Measurements from ENCODE around the gene DQX1.

DQX1 gene

DNA sequence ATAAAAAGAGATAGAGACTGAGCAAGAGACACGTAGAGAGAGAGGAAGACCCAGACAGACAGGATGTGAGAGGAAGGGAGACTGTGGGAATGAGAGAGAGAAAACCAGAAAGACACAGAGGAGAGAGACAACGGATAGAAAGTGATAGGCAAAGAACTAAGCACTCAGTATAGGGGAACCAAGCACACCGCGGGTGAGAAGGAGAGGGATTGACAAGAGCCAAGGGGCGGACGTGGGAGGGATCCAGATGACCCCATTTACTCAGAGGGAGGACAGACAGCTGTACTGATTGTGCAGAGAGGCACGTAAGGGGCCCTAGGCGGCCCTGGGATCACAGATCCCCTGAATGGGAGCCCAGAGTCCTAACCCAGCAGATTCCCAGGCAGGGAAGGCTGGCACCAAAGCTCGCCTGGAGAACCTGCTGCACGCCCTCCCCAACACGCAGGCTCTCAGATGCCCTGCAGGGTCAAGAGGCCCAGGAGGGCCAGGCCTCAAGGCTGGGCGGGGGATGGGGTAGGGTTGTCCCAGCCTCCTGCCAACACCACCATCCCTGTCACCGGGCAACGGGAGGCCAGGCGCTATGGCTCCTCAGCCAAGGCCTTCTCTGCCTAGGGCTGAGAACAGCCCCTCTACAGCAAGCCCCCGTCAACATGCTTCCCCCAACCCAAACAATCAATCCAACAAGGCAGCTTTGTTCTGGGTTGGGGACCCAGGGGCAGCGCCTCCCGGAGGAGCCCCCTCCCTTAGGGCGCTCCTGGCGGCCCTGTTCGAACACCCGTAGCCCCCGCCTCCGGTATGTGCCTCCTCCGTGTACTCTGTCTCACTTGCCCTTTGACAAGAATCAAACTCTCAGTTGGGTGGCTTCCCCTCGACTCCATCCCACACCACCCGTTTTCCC, 27.1 kb upstream of the DQX1 start:
- TF ChIP-seq, protein P1, sequence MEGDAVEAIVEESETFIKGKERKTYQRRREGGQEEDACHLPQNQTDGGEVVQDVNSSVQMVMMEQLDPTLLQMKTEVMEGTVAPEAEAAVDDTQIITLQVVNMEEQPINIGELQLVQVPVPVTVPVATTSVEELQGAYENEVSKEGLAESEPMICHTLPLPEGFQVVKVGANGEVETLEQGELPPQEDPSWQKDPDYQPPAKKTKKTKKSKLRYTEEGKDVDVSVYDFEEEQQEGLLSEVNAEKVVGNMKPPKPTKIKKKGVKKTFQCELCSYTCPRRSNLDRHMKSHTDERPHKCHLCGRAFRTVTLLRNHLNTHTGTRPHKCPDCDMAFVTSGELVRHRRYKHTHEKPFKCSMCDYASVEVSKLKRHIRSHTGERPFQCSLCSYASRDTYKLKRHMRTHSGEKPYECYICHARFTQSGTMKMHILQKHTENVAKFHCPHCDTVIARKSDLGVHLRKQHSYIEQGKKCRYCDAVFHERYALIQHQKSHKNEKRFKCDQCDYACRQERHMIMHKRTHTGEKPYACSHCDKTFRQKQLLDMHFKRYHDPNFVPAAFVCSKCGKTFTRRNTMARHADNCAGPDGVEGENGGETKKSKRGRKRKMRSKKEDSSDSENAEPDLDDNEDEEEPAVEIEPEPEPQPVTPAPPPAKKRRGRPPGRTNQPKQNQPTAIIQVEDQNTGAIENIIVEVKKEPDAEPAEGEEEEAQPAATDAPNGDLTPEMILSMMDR (conservative IDR thresholded peaks at IDR 0.05) = no peak
- peak overlapping the region; percentile 48; the same call in 1 of the 2 replicates for H3K27ac ChIP-seq

DNA sequence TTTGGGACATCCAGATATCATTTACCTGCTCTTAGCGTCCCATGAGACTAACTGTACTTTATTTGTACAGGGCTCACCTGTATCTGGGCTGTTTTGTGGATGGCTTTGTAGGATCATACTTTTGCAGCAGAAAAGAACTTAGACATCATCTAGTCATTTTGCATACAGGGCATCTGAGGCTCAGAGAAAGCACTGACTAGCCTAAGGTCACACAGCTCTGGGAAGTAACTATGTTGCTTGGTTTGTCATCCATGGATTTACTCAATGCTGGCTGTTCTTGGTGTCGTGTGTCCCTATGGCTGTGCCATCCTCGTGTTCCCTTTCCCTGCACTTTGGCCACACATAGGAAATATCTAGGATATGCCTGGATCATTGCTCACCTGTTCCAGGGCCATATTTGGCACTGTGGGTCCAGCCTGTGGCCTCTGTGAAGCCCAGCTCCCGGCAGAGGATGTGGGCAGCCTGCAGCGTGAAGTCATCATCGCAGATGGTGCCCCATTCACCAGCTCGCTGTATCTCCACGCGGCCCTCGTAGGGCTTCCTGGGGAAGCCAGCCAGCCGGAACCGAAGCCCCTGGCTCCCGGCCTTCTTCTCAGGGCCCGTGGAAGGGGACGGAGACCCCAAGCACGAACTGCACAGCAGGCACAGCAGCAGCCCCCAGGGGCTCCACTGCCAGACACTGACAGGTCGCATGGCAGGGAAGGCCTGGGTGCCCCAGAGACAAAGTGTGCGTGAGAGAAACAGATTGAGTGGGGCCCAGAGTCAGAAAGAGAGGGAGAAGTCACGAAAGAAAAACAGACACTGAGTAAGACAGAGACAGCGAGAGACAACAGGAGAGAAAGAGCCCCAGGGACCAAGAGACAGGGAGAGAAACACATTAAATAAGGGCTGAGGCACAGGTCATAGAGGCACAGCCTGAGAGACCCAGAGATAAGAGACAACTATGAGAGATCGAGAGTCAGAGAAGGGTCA, 26.2 kb upstream of the DQX1 start:
- TF ChIP-seq, protein P1 (conservative IDR thresholded peaks at IDR 0.05) = no peak
- H3K27ac ChIP-seq = no peak overlapping the region

DNA sequence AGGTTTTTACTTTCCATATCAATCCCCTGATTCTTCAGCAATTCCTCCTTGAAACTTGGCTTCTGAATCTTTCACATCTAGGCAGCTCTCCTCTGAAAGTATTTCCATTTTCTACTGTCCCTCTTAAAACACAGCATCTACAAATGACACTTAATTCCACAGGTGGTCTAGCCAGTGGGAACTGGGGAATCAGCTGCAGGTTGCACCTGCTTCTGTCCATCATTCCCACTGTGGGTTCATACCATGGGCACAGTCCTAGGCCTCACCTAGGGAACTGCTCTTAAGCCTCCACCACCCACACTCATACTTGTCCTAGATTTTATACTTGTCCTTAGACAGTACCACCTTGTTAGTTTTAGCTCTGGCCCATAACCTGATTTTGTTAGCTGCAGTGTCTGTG, 25.5 kb upstream of the DQX1 start:
- H3K27ac ChIP-seq = no peak overlapping the region
- TF ChIP-seq, protein P1 (conservative IDR thresholded peaks at IDR 0.05) = no peak

DNA sequence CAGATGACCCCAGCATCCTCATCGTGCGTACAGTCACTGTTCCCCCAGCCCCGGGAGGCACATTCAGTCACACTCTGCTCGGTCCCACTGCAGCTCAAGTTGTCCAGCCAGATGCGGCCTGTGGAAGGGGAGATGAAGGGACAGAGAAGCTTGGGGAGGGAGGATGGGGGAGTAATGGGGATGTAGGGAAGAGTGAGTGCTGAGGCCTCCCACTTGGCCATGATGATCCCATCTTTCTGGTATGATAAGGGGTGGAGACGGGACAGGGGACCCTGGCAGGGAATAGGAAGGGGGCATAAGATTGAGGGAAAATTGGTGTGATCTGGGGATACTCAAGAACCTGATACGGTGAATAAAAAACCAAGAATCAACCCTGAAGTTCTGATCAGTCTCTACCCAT, 24.2 kb upstream of the DQX1 start:
- TF ChIP-seq, protein P1 (conservative IDR thresholded peaks at IDR 0.05) = no peak
- peak overlapping the region; percentile 89 for H3K27ac ChIP-seq

DNA sequence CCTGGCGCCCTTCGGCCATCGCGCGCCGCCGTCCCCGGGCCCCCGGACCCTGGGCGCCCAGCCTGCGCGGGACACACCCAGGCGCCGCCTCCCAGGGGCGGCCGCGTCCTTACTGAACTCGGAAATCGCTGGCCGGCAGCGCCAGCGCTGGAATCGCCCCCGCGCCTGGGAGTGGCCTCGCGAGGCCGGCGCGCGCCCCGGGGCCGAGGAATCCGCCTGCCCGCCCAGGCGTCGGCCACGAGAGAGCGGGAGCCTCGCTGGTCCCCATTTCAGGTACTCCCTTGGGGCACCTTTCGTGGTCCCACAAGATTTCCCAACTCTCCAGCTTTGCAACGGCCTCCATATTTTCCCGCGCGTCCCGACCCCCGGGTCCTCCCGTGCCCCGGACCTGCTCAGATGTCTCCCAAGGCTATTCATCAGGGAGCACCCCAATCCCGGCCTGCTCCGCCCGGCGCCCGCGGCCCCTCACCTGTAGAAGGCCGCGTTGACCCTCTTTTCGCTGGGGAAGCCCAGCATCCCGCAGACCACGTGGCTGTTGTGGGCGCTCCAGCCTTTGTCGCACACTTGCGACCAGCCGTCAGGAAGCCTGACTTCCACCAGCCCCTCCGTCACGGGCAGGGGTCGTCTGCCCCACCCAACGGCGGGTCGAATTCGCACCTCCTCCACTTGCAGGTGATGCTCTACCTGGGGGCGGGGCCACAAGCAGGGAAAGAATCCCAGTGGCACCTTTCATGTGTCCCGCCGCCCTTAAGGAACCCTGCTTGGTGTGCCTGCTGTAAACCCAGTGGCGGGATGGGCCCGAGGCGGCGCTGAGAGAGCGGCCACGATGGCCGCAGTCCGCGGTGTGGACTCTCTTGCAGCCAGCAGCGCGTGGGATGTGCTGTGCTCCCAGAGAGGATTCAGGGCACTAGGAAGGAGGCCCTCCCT, 23.1 kb upstream of the DQX1 start:
- peak overlapping the region; percentile 89 for H3K27ac ChIP-seq
- TF ChIP-seq, protein P1 (conservative IDR thresholded peaks at IDR 0.05) = no peak

DNA sequence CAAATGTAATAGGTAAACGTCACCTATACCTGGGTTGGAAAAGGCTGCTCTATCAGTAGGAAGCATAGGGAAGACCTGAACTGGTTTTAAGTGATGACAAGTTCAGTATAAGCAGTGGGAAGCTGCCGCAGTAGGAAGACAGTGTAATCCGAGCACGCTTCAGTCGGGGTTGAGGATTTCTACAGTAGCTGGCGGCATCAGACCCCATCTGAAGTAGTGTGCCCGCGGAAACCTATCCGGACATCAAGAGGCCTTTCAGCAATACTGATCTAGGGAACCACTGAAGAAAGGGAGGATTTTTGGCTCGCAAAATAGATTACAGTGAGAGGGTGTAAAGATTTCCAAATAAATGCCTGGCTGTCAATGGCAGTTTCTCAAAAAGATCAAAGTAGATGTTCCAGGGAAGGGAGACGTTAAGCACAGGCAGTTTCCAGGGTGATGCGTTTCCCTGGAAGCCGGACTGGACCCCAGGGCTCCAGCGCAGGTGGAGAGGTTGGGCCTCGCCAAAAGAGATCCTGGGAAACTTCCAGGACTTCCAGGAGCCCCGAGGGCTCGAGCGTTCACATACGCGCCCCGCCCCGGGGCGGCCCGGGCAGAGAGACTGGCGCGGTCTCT, 22.4 kb upstream of the DQX1 start:
- H3K27ac ChIP-seq = peak overlapping the region; percentile 89
- TF ChIP-seq, protein P1 (conservative IDR thresholded peaks at IDR 0.05) = no peak
